Germinal center (tissue), 1 donor: ENCODE results near the gene SUMF1.
A peak's percentile ranks its signal among the peaks of the same experiment; 100 is the strongest.

Experiments
- DNase-seq: peaks from one replicate; pipeline ENCODE4 v3.0.0; 2012; ENCODE audit warnings: mixed read lengths, low spot score

SUMF1 gene

DNA sequence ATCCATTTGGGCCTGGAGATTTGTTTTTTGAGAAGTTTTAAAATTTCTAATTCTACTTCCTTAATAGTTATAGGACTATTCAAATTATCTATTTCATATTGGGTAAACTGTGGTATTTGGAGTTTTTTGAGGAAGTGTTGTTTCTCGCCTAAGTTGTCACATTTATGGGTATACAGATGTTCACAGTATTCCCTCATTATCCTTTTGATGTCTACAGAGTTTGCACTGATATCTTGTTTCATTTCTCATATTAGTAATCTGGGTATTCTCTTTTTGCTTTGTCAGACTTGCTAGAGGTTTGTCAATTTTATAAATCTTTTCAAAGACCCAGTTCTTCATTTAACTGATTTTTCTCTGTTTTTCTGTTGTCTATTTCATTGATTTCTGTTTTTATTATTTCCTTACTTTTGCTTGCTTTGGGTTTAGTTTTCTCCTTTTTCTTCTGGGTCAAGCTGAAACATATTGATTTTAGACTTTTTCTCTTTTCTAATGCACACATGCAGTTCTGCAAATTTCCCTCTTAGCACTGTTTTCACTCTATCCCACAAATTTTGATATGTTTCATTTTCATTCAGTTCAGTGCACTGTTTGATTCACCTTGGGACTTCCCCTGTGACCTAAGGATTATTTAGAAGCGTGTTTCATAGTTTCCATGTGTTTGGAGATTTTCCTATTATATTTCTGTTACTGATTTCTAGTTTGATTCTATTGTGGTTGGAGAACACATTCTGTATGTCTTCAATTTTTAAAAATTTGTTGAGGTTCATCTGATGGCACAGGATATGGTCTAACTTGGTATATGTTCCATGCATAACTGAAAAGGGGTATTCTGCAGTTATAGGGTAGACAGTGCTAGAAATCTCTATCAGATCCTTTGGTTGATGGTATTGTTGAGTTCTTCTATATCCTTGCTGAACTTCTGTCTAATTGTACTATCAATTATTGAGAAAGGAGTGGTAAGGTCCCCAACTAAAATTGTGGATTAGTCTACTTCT, 79.6 kb downstream of the SUMF1 start:
- no peak for DNase-seq

DNA sequence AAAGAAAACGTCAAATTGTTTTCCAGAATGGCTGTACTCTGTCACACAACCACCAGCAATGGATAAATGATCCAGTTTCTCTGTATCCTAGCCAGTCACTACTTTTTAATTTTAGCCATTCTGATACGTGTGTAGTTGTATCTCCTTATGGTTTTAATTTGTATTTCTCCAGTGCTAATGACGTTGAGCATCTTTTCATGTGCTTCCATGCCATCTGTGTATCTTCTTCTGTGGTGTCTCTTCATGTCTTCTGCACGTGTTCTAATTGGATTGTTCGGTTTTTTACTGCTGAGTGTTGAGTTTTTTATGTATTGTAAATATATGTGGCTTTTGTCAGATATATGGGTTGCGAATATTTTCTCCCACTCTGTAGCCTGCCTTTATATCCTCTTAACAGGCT, 81.9 kb downstream of the SUMF1 start:
- DNase-seq: no peak

DNA sequence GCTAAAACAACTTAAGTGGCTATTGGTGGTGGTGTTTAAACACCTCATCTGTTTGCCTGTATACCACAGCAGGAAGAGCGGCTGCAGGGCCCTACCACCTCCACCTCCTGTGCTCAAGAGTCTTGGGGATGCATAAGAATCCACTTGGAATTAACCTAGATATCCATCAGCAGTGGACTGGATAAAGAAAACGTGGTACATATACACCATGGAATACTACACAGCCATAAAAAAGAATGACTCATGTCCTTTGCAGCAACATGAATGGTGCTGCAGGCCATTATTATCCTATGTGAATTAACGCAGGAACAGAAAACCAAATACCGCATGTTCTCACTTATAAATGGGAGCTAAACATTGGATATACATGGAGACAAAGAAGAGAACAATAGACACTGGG, 87.1 kb downstream of the SUMF1 start:
- DNase-seq: no peak

DNA sequence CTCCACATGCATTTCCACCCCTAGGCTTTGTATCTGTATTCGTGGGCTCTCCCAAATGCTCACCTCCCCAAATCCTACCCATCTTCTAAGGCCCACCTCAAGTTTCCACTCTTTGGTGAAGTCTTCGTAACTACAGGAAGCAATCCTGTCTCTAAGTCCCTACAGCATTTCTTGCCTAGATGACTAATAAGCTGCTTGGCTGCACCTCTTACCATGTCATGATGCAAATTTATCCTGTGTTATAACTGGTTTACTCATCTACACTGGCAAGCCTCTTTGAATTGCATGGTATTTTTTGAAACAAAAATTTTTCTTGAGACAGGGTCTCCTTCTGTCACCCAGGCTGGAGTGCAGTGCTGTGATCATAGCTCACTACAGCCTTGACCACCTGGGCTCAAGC, 90.6 kb downstream of the SUMF1 start:
- no peak for DNase-seq

DNA sequence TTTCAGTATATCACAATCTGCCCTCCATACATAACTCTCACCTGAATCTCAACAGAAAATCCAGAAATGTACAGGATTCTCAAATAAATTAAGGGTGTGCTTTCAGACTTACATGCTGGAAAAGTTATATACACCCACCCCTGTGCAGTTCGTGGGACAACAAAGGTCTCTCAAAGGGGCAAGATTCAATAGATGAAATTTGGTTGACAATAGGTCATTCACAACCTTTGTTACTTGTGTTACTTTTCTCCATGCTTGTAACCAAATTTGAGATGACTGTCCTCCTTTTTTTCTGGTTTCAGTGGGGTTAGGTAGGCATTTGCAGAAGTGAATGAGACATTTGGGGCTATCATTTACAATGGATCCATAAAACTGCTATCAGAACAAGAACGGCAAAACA, 91.2 kb downstream of the SUMF1 start:
- DNase-seq: no peak

DNA sequence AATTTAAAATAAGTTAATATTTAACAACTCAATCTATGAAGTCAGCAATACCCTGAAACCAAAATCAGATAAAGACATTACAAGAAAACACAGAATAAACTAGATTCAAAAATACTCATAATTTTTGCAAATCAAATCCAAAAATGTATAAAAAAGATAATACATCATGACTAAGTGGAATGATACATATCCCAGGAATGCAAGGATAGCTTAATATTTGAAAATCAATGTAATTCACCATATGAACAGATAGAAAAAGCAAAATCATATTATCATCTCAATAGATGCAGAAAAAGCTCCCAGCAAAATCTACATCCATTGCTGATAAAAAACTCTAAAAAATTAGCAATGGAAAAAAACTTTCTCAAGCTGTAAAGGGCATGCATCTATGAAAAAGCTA, 93.4 kb downstream of the SUMF1 start:
- DNase-seq: no peak

DNA sequence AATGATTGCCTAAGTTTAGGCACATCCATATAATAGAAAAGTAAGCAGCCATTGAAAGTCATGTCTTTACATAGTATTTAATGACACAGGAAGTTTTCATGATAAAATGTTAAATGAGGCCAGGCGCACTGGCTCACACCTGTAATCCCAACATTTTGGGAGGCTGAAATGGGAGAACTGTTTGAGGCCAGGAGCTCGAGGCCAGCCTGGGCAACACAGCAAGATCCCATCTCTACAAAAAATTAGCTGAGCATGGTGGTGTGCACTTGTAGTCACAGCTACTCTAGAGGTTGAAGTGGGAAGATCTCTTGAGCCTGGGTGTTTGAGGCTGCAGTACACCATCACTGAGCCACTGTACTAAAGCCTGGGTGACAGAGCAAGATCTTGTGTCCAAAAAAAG, 104.5 kb downstream of the SUMF1 start:
- no peak for DNase-seq

DNA sequence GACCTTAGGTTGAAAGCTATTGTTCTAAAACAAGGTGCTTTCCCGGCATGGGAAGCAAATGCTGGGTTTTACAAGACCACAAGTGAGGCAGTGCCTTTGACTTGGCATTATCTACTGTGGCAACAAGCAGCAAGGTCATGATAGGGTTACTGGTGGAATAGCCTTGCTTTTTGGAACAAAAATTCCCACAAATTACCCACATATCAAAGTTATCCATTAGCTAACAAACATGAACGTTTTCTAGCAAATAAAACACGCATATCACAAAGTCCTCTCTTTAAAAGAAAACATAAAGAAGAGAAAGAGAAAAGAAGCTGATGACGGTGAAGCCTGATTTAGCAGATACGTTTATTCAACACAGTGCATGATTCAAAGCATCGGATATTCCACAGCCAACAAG, 106.3 kb downstream of the SUMF1 start:
- no peak for DNase-seq

DNA sequence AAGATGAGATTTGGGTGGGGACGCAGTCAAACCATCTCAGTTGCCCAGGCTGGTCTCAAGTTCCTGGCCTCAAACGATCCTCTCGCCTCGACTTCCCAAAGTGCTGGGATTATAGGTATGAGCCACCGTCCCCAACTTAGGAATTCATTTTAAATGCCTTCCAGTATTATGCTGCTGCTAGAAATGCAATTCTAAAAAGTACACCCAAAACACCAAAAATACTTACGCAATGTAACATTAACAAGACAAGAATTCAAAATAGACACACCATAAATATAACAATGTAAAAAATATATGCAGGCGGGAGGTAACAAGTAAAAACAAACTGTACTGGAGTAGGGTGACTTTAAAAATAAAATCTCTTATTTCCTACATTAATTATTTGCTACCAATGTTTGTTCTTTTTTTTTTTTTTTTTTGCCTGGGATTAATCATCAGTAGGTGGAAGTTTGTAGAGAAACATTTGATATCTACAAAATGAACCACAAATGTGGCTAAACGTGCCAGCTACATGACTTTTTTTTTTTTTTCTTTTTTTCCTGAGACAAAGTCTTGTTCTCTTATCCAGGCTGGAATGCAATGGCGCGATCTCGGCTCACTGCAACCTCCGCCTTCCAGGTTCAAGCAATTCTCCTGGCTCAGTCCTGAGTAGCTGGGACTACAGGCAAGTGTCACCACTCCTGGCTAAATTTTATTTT, 107.1 kb downstream of the SUMF1 start:
- no peak for DNase-seq

DNA sequence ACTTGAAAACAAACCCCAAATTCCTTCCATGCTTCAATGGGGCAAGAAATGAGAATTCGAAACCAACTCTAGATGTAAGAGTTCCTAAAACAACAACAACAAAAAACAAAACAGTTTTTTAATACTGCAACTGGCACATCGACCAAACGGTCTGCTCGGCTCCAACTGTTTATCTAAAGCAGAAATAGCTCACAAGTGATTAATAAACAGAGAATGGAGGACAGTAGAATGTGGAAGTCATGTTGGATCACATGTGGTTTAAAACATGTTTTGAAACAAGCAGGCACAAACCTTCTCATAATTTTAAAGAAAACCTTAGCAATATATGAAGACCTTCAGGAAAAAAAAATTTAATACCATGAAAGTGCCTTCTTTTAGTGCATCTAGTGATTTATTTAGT, 108.8 kb downstream of the SUMF1 start:
- DNase-seq: no peak

DNA sequence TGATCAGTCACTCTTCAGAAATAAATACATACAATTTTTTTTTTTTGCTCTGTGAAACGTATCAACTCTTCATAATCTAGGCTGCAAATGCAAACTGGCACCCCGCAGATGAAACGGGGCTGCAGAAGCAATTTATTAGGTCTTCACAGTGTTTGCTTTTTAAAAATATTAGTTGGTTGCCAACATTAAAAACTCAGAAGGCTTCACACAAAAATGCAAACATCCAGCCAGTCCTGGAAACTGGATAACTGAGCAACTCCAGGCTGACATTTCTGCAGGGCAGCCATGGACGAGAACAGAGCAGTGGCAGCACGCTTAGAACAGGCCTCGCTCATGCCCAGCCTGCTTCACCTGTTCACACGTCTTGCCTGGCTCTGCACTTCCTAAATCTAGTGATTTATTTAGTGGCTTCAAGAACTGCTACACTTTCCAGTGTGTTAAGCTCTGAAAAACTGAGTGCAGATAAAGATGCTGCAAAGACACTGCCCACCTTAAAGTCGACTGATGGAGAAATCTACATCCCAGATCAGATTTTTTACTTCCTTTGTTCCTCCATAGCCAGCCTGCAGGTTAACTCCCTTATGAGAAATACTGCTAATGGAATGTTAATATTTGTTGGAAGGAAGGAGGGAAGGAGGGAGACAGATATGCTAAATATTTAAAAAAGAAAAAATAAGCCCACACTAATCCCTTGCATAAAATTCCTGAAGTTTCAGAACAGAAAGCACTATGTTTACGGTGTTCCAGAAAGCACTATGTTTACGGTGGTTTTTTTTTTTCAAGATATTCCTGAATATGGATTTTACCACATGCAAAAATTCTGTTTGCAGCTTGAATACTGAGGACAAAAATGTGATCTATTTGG, 110.3 kb downstream of the SUMF1 start:
- DNase-seq: no peak

DNA sequence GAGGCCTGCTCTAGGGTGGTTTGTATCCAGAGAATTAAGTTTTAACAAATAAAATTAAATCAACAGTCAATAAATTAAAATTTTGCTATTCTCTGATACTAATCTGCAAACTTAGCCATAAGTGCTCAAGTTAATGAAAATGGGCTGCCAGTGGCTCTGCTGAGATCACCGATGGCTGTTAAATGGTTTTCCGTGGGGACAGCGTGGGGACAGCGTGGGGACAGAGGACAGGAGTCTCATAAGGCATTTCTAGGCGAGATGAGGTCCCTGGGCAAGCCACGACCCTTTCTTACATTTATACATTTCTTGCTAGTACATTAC, 110.9 kb downstream of the SUMF1 start:
- DNase-seq: no peak

DNA sequence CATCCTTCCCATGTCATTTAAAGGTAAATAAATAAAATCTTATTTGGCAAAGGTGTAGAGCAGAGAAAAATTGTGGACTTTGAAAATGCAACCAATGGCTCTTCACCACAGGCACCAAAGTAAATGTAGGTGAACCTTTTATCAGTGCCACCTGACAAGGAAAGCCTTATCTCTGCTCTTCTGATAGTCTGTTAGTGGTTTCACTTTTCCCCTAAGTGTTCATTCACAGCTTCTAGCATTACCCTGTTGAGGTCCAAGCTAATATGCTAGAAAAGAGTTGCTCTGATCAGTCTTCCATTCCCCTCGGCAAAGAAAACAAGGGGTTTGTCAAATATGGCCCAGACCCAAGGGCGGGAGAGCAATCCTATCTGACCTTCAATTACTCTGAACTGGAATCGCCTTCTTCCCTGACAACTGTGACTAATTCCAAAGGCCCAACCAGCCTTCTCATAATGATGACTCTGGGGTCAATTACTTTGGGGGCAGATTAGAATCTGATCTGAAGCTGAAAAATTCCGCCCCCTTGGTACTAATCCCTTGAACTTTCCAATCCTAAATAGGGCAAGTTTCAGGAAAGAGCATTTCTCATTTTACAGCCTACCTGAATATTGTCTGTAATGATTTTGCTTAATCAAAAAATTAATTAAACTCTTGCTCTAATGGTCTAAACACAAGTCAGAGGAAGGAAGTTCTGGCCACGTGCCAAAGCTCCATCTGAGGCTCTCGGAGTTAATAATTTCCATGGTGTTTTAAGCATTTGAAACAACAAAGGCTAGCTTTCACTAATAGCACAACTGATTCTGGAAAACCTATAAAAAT, 111.5 kb downstream of the SUMF1 start:
- DNase-seq: no peak

DNA sequence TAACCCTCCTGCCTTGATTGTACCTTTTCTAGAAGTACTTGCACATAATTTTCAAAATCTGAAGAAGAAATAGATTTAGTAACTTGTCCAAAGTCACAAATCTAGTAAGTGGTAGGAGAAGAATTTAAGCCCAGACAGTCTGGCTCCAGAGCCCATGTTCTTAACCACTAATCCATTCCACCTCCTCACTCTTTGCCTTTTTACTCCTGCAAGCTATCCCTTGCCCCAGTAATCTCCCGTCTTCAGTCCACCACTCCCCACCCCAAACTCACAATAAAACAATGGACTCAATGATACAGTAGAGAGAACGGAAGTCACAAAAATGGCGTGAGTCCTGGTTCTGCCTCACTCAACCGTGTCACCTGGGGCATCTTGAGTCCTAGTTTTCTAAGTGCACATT, 115.2 kb downstream of the SUMF1 start:
- DNase-seq: no peak

DNA sequence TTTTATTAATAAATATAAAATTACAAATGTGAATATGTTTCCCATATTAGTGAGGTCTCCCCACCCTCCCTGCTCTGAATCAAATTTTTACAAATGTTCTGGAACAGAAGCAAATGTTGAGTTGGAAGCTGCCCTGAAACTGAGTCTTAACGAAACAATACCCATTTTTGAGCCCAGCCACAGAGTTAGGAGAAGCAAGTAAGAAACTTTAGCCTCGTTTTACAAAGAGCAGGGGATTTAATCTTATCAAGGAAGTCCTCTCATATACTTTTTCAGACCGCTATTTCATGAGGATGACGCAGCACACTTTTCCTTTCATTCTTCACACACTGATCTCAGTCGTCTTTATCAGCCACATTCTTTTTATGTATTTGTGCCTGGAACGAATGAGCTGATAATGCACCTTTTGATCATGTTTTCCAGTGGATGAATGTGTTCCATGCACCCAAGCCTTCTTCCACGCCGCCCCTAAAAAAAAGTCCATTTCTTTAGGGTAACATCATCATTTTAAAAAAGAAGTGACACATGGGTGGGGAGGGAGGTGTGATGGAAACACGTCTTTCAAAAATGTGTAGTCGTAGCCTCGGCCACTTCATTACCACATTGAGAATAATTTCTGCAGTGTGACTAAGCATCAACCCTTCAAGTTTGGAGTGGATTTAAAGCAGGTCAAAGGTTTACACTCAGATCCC, 115.8 kb downstream of the SUMF1 start:
- no peak for DNase-seq

DNA sequence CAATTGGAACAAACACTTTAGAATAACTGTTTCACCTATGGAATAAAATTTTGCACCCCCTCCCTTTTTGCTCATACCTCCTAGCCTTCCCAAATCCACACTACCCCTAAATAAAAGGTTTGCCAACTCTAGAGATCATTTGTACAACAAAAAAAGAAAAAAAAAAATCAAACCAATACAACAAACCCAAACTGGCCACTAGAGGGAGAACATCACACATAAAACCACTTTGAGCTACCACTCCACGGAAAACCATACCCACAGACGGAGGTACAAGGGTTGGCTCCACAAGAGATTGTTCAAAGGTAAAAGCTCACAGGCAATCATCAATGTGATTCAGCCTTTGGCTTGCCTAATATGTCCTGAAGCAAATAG, 116.3 kb downstream of the SUMF1 start:
- peak; percentile 69 for DNase-seq

DNA sequence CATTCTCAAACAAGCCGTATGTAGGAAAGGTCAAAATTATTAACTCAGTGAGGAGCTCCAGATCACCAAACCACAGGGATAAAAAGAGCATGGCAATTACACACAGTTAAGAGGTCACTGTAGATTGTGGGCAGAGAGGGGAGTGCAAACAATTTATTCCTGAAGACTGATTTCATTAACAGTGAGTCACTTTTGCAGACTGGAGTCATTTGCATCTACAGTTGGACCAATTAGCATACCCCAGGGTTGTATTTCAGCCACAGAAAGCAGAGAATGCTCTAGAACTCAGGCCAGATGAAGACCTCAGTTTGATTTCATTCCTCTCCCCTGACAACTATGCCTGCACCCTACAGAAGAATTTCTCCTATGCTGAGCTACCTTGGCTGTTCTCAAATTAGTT, 123.8 kb downstream of the SUMF1 start:
- DNase-seq: no peak

DNA sequence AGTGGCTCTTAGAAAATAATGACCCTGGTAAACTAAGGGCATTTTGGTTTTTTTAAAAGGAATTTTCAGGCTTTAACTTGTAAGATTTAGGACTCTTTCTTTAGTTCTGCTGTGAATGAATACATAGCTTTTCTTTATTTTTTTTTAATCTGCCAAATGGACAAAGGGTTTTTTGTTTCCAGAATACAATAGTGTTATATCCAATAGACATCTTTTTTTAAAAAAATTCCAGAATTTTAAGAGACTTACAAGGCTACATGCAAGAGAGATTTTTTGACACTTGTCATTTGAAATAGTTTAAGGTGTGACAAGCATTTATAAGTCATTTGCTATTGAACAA, 125.8 kb downstream of the SUMF1 start:
- no peak for DNase-seq

DNA sequence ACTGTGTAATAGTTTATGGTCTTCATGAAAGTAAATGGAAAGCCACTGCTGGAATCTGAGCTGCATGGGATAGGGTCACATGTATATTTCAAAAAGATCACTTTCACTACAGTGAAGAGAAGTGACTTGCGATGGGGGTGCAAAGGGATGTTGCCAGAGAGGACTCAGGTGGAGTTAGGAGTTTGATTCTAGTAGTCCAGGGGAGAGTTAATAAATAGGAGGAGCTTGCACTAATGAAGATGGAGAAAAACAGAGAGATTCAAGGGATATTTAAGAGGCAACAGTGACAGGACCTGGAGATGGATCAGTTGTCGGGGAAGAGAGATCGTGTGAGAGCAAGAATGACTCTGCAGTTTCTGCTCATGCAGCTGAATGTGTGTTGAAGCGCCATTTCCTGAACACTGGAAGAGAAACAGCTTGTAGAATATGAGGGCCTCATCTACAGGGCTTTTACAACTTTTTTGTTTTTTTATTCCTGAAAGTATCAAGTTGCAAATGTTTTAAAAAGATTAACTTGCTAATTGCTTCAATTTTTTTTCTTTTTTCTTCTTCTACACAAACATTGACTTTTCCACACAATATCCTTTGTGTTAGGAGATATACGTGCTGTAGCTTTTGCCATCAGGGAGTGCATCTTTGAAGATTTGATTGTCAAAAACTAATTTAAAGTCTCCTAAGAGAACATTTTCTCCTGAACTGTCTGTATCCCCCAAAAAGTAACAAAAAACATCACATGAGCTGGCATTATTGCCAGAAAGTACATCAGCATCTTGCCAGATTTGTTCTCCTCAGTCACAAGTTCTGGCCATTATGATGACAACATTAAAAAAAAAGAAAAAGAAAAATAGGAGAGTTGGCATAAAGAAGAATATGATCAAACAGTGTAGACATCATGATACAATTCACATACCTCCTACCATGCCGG, 126.4 kb downstream of the SUMF1 start:
- DNase-seq: no peak

DNA sequence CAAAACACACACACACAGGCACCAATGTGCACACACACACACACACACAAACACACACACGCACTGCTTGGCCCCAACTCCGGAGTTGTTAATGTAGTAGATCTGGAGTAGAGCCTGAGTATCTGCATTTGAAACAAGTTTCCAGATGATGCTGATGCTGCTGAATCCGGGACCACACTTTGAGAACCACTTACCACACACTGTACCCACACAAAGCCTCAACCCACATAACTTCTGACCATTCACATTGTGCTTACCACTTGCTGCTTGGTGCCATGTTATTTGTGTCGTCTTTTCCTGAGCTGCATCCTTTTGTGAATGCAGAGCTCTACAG, 127.0 kb downstream of the SUMF1 start:
- DNase-seq: no peak
